ENCODE measurements around the gene AQP12B. TPM values are rescaled to one million over a fixed set of nuclear protein-coding genes. Genes with fewer than 3 reads are reported as not detected.

AQP12B gene
- total RNA-seq, 8 experiments from 2014 or later = 0.05 to 0.52 (median 0.21) TPM; not detected in 1

DNA sequence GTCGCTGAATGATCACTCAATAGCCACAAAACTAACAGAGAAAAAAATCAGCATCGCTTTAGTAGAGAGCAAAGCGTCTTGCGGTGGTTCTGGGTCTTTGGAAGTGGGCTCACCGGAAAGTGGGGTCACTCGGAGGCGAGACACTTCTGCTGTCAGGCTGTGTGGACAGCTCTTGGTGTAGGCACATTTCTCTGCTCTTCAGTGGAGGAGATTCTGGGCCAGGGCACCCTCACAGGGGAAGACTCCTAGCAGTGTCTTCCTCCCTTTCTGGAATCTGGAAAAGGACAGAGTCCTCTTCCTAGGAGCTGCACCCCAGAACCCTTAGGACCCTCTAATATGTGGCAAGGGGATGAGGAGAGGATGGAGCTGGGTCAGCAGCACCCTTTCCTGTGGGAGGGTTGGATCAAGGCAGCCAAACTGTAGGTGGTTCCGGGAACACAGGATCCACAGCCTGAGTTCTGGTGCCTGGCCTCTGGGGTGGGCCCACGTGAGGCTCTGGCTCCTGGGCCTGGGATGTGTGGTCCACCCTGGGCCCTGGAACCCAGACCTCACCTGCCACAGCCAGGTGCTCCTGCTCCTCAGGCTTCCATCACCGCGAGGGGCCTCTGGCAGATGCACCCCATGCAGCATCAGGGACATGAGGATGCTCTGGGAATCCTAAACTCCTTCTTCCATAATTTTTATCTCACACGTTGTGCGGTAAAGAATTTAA lies 32.3 kb downstream of the AQP12B start:
- no peaks in the 10 kb centered on the region for H3K4me1 ChIP-seq (replicated peaks in 1 of 2)
- no peak overlapping the region for H3K27ac ChIP-seq
- ATAC-seq (replicated peaks in 6 of 8) = no peak
- in situ Hi-C loops (cut with MboI; ENCODE audit: low pct_unique_long_range_greater_than_20kb in 2 of 9, low sequenced_read_pairs in 9 of 9, unreplicated experiment in 9 of 9) = no loop called here
- 36 to 100% (median 79%) methylated on average over 2 to 11 of the region's 13 CpGs for WGBS, 10 experiments
- H3K4me3 ChIP-seq = no peak overlapping the region

DNA sequence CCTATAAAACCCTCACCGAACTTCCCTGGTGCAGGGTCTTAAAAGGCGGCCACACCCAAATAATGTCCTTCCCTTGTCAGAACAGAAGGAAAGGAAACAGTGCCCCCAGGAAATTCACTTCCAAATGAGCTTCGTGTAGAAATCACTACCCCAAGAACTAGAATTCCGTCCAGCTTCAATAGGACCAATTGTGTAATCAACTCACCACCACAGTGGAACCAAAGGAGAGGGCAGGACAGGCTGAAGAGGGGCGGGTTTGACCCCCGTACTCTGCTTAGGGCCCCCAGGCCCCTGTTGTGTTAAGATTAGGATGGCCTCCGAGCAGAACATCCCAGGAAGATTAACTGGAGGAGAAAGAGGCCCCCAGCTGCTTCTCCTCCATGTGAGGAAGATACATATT lies 33.4 kb downstream of the AQP12B start:
- no peak for ATAC-seq (replicated peaks in 6 of 8)
- WGBS, 10 experiments = 0 to 73% (median 0%) methylated on average over 1 to 6 of the region's 7 CpGs; no CpG with 5 or more reads in 3 of the 10 experiments
- in situ Hi-C loops (cut with MboI; ENCODE audit: low pct_unique_long_range_greater_than_20kb in 2 of 9, low sequenced_read_pairs in 9 of 9, unreplicated experiment in 9 of 9) = no loop called here
- Histone ChIP-seq H3K4me1 (replicated peaks in 1 of 2) (no peaks in the 10 kb centered on the region), H3K4me3 (no peak overlapping the region), H3K27ac (no peak overlapping the region)

DNA sequence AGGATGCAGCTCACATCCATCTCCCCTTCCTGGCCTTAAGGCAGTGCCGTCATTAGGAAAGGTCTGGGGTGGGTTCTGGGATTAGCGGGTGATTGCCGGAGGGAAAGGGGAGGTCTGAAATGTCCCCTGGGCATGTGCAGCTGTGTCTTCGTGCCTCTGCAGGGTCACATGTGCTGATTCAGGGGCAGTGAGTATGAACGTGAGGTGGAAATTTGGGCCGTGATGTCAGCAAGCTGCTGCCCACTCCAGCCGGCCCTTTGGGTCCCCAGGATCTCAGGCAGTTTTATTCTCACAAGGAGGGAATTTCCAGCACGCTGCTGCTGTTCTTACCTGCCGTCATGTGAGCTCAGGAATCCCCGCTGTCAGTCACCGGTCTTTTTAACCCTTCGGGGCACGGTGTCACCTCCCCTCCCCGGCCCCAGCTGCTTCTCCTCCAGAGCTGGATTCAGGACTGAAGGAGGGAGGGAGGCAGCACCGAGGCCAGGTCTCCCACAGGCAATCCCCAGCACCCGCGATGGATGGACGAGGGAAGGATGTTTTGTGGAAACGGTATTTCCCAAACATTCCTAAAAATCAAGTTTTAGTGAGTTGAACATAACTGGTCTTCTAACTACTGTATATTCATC lies 33.9 kb downstream of the AQP12B start:
- WGBS, 10 experiments = 0 to 73% (median 32%) methylated on average over 1 to 10 of the region's 19 CpGs; no CpG with 5 or more reads in 3 of the 10 experiments
- Histone ChIP-seq H3K27ac (no peak overlapping the region), H3K4me3 (no peak overlapping the region), H3K4me1 (replicated peaks in 1 of 2) (no peaks in the 10 kb centered on the region)
- ATAC-seq (replicated peaks in 6 of 8) = peak in 4 of 8 experiments; percentile 14 to 35 (median 30)
- in situ Hi-C loops (cut with MboI; ENCODE audit: low pct_unique_long_range_greater_than_20kb in 2 of 9, low sequenced_read_pairs in 9 of 9, unreplicated experiment in 9 of 9) = no loop called here

DNA sequence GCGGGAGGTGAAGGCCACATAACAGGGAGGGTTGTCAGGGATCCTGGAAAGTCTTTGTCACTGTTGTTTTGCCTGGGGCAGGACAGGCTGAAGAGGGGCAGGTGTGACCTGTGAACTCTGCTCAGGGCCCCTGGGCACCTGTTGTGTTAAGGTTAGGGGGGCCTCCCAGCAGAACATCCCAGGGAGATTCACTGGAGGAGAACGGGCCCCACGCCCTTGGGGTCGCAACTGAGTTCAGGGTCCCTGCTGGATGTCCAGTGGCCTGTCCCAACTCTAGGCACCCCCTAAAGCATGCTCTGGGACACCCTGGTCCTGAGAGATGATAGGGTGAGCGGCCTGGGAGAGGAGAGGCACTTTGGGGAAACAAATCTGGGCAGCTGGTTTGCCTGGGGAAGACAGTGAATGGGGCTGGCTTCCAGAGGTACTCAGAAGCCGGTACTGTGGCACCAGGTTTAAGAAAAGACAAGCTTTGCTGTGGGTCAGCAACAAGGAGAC lies 34.5 kb downstream of the AQP12B start:
- Histone ChIP-seq H3K4me1 (replicated peaks in 1 of 2) (no peaks in the 10 kb centered on the region), H3K4me3 (no peak overlapping the region), H3K27ac (no peak overlapping the region)
- ATAC-seq (replicated peaks in 6 of 8) = no peak
- WGBS, 10 experiments = 39 to 100% (median 70%) methylated on average over 1 to 5 of the region's 6 CpGs; no CpG with 5 or more reads in 5 of the 10 experiments
- in situ Hi-C loops (cut with MboI; ENCODE audit: low pct_unique_long_range_greater_than_20kb in 2 of 9, low sequenced_read_pairs in 9 of 9, unreplicated experiment in 9 of 9) = no loop called here

DNA sequence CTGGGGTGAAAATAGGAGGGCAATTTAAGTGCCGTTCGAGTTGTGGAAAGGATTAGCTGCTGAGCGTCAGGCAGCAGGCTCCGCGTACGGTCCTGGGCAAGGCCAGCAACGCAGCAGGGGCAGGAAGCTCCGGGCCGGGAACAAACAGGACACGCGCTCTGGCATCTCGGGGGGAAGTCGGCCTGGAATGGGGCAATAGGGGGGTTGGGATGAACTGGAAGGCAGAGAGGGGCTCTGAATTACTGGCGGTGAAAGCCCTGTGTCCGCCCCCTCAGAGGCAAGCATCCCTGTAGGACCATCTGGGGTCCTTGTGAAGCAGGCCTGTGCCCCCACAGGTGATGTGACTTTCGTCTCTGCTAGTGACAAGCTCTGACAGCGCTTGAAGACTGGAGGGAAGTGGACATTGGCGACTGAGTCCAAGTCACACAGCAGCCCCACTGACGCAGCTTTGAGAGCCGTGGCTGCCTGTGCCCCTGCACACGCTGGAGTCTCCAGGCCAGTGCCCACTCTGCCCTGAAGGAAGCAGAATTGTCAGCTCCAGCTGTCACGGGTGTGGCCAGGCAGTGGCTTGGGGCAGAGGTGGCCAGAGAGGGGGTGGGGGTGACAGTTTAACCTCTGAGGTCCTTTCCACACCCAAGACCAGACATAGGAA lies 35.1 kb downstream of the AQP12B start:
- no peak overlapping the region for H3K27ac ChIP-seq
- no peaks in the 10 kb centered on the region for H3K4me1 ChIP-seq (replicated peaks in 1 of 2)
- ATAC-seq (replicated peaks in 6 of 8) = no peak
- no peak overlapping the region for H3K4me3 ChIP-seq
- in situ Hi-C loops (cut with MboI; ENCODE audit: low pct_unique_long_range_greater_than_20kb in 2 of 9, low sequenced_read_pairs in 9 of 9, unreplicated experiment in 9 of 9) = no loop called here
- WGBS, 10 experiments = 40 to 80% (median 74%) methylated on average over 3 to 12 of the region's 22 CpGs; no CpG with 5 or more reads in 7 of the 10 experiments

DNA sequence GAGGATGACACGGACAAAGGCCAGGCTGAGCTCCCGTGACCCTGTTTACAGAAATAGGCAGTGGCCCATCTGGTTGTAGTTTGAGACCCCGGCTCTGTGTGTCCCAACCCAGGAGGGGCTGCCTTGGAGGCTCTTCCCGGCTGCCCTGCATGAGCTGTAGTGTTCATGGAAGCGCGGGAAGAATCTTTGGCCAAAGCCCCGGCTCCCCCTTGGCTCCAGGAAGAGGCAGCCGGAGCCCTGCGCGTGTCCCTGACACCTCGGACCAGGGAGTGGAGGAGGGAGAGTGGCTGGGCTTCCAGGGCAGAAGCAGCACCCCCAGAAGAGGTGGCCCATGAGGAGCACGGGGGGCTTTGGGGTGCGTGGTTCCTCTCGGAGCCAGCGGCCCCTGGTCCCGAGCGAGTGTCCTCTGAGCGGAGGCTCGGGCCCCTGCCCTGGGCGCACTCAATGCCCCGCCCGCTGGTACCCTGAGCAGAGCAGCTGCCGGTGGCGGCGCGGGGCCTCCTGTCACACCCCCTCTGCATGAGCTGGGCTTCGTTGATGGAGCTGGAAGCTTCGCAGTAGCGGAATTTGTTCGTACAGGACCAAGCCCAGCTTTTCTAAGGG lies 35.7 kb downstream of the AQP12B start:
- H3K4me1 ChIP-seq (replicated peaks in 1 of 2) = no peaks in the 10 kb centered on the region
- 67 to 90% (median 83%) methylated on average over 2 to 4 of the region's 30 CpGs; no CpG with 5 or more reads in 5 of the 10 experiments for WGBS, 10 experiments

DNA sequence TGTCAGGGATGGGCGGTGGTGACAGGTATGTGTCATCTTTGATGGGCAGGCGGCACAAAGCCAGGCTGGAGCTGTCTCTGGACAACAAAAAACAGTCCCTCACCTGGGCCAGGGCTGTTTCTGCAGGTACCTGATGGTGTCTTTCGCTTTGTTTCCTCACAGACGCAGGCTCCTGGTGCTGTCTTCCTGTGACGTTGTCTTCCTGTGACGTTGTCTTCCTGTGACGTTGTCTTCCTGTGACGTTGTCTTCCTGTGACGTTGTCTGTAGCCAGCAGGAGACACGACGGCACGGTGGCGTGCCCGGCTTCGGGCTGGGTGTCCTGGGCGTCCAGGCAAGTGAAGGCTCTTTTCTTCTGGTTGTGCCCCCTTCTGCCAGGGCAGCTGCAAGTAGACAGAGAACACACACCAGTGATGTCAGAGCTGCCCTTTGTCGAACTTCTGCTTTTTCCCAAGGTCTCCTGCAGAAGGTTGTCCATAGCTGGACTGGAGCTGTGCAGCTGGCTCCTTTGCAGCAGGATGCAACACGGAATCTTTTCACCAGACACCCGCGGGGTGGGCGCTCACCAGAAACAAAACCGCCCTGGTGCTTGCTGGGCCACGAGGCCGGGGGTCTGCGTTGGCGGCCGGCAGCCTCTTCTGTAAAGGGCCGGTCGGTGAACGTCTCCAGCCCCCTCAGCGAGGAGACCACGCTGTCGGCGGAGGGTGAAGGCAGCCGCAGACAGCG lies 36.3 kb downstream of the AQP12B start:
- WGBS, 10 experiments = 56 to 100% (median 82%) methylated on average over 1 to 20 of the region's 36 CpGs; no CpG with 5 or more reads in 1 of the 10 experiments
- H3K4me1 ChIP-seq (replicated peaks in 1 of 2) = no peaks in the 10 kb centered on the region
- in situ Hi-C loops (cut with MboI; ENCODE audit: low pct_unique_long_range_greater_than_20kb in 2 of 9, low sequenced_read_pairs in 9 of 9, unreplicated experiment in 9 of 9) = no loop called here
- no peak overlapping the region for H3K27ac ChIP-seq
- no peak overlapping the region for H3K4me3 ChIP-seq
- ATAC-seq (replicated peaks in 6 of 8) = no peak

More for the DNA sequence above, 35.7 kb downstream of the AQP12B start:
- in situ Hi-C loops (cut with MboI; ENCODE audit: low pct_unique_long_range_greater_than_20kb in 2 of 9, low sequenced_read_pairs in 9 of 9, unreplicated experiment in 9 of 9) = no loop called here
- no peak for ATAC-seq (replicated peaks in 6 of 8)
- no peak overlapping the region for H3K27ac ChIP-seq
- no peak overlapping the region for H3K4me3 ChIP-seq

DNA sequence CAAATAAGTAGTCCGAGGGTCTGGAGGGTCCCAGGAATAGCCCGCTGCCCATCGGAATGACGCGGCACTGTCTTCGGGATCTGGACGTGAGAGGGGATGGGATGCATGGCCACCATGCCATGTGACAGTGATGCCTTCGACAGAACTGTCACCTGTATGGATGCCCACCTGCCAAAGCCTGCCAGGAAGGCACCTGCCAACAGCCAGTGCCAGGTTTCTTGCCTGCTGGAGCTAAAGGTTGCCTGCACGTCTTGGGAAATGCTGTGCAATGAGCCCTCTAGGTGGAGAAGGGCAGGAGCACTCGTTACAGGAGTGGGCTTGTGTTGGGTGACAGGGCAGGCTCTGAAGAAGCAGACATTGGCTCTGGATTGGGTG lies 36.9 kb downstream of the AQP12B start:
- no peak for ATAC-seq (replicated peaks in 6 of 8)
- Histone ChIP-seq H3K4me1 (replicated peaks in 1 of 2) (no peaks in the 10 kb centered on the region), H3K4me3 (no peak overlapping the region), H3K27ac (no peak overlapping the region)
- in situ Hi-C loops (cut with MboI; ENCODE audit: low pct_unique_long_range_greater_than_20kb in 2 of 9, low sequenced_read_pairs in 9 of 9, unreplicated experiment in 9 of 9) = no loop called here
- 0 to 100% (median 75%) methylated on average over 1 to 7 of the region's 10 CpGs; no CpG with 5 or more reads in 4 of the 10 experiments for WGBS, 10 experiments

DNA sequence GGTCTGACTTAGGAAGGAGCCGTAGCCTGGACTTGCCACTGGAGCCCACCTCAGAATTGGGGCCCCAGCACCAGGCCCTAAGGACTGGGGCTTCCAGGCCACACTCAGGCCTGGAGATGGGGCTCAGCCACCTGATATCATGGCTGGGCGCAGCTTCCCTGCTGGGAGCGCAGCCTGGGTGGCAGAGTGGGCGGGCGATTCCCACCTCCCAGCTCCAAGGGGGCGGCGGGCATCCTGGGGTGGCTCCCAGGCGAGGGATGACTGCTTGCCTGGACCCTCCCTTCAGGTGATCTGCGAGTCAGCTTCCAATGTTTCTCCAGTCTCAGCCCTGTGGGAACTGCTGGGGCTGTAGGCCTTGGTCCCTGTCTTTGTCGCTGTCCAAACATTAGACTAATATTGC lies 37.3 kb downstream of the AQP12B start:
- in situ Hi-C loops (cut with MboI; ENCODE audit: low pct_unique_long_range_greater_than_20kb in 2 of 9, low sequenced_read_pairs in 9 of 9, unreplicated experiment in 9 of 9) = no loop called here

DNA sequence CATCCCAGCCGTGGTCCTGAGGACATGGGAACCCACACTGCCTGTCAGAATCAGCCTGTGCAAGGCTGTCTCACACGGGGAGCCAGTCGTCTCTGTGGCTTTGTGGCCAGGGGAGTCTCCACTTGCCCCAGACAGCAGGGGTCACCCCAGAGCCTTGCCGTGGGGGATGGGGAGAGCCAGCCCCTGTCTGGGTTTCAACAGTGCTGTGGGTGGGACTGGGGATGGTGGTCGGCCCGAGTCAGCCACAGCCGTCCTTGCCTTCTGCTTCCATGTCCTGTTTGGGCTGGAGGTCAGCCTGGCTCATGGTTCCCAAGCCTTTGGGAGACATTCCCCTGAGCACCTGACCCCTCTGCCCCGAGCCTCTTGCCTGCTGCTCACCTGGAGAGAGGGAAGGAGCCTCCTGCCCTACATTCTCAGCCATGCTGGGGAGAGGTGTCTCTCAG lies 37.8 kb downstream of the AQP12B start:
- Histone ChIP-seq H3K4me3 (no peak overlapping the region), H3K4me1 (replicated peaks in 1 of 2) (no peaks in the 10 kb centered on the region), H3K27ac (no peak overlapping the region)
- no peak for ATAC-seq (replicated peaks in 6 of 8)
- in situ Hi-C loops (cut with MboI; ENCODE audit: low pct_unique_long_range_greater_than_20kb in 2 of 9, low sequenced_read_pairs in 9 of 9, unreplicated experiment in 9 of 9) = no loop called here
- 100% methylated on average over 1 of the region's 8 CpGs; no CpG with 5 or more reads in 9 of the 10 experiments for WGBS, 10 experiments

More for the DNA sequence above, 37.3 kb downstream of the AQP12B start:
- ATAC-seq (replicated peaks in 6 of 8) = no peak
- H3K4me3 ChIP-seq = no peak overlapping the region
- no peaks in the 10 kb centered on the region for H3K4me1 ChIP-seq (replicated peaks in 1 of 2)
- no peak overlapping the region for H3K27ac ChIP-seq
- 86 to 100% (median 100%) methylated on average over 1 of the region's 10 CpGs; no CpG with 5 or more reads in 7 of the 10 experiments for WGBS, 10 experiments

DNA sequence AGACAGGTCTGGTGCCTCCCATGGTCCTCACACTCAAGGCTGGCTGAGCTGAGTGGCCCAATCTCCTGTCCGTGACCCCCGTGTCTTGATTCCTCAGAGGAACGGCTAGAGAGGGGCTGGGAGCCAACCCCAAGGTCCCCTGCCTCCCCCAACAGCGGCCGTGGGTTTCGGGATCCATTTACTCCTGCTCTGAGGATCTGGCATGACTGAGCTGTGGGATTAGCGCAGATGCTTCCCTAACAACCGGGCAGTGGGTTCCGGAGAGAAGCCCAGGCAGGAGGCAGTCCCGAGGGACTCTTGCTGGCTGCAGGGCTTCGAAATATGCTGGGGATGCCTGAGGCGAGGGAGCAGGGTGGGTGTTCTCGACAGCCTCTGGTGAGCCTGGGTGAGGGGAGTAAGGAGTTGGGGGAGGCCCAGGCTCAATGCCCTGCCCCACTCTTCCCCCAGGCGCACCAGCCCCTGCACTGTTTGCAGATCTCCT lies 38.5 kb downstream of the AQP12B start:
- ATAC-seq (replicated peaks in 6 of 8) = no peak
- 20 to 69% (median 32%) methylated on average over 2 to 7 of the region's 14 CpGs; no CpG with 5 or more reads in 6 of the 10 experiments for WGBS, 10 experiments
- H3K4me1 ChIP-seq (replicated peaks in 1 of 2) = no peaks in the 10 kb centered on the region
- in situ Hi-C loops (cut with MboI; ENCODE audit: low pct_unique_long_range_greater_than_20kb in 2 of 9, low sequenced_read_pairs in 9 of 9, unreplicated experiment in 9 of 9) = no loop called here
- H3K27ac ChIP-seq = no peak overlapping the region
- no peak overlapping the region for H3K4me3 ChIP-seq

DNA sequence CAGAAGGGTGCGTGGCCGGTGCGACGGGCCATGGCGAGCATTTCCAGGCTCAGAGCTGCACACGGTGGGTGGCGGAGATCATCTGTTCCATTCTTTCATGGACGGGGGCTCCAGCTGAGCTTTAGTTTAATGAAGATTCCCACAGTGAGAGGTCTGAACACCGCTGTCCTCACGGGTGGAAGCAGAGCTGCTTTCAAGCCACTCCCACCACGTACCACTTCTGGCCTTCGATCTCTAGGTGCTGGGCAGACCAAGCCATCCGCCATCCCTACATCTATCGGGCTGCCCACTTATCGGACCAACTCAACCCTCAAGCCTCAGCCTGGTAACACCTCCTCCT lies 38.9 kb downstream of the AQP12B start:
- in situ Hi-C loops (cut with MboI; ENCODE audit: low pct_unique_long_range_greater_than_20kb in 2 of 9, low sequenced_read_pairs in 9 of 9, unreplicated experiment in 9 of 9) = no loop called here
- no peaks in the 10 kb centered on the region for H3K4me1 ChIP-seq (replicated peaks in 1 of 2)
- WGBS, 10 experiments = 47 to 84% (median 71%) methylated on average over 2 to 7 of the region's 15 CpGs; no CpG with 5 or more reads in 6 of the 10 experiments
- no peak for ATAC-seq (replicated peaks in 6 of 8)
- no peak overlapping the region for H3K27ac ChIP-seq
- no peak overlapping the region for H3K4me3 ChIP-seq

Data from motor neuron (in vitro differentiated cells).